Measurements from ENCODE around the gene SLC38A3.
"Not testable (repeated sequence)": the region's sequence is repeated elsewhere in the genome, so short reads cannot be mapped to it uniquely, and the experiment has no call there.

SLC38A3 gene

DNA sequence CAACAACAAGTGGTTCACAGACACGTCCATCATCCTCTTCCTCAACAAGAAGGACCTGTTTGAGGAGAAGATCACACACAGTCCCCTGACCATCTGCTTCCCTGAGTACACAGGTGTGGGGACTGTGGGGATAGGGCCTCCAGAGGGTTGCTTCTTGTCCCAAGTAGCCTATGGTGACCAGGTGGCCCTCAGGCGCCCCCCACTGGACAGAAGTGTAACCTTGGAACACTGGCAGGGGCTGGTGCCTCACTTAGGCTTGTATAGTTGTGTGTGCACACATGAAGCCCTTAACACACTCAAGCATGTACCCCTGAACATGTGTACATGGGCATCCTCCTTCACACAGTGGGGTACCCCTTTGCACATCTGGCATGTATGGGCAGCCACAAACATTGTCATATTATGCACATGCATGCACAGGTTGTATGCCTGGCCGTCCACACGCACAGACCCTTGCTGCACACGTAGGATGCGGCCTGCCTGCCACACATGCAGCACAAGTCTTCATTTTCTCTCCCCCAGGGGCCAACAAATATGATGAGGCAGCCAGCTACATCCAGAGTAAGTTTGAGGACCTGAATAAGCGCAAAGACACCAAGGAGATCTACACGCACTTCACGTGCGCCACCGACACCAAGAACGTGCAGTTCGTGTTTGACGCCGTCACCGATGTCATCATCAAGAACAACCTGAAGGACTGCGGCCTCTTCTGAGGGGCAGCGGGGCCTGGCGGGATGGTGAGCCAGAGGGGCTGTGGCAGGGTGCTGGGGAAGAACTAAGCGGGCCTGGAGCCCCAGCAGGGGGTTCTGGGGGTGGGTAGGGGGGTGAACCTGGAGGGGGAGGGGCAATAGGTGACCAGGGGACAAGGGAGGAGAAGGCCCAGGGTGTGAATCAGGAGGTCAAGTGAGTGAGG is 52.2 kb downstream of the SLC38A3 start:
- peak; percentile 69 for DNase-seq

DNA sequence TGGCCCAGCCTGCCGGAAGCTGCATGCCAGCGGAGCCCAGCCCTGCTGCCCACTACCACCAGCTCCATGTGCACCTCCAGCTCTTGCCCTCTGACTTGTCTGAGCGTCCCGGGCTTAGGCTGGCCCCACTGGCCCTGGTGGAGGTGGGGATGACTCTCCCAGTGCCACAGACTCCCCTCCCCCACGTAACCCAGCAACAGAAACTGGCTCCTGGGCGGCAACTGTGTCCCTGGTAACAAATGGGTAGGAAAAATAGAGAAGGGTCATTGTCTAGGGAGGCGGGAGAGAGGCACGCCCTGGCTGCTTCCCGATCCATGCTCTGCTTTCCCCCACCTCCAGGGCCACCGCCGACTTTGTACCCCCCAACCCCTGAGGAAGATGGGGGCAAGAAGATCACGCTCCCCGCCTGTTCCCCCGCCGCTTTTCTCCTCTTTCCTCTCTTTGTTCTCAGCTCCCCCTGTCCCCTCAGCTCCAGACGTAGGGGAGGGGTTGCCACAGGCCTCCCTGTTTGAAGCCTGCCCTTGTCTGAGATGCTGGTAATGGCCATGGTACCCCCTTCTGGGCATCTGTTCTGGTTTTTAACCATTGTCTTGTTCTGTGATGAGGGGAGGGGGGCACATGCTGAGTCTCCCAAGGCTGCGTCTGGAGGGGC is 53.1 kb downstream of the SLC38A3 start:
- DNase-seq = no peak

DNA sequence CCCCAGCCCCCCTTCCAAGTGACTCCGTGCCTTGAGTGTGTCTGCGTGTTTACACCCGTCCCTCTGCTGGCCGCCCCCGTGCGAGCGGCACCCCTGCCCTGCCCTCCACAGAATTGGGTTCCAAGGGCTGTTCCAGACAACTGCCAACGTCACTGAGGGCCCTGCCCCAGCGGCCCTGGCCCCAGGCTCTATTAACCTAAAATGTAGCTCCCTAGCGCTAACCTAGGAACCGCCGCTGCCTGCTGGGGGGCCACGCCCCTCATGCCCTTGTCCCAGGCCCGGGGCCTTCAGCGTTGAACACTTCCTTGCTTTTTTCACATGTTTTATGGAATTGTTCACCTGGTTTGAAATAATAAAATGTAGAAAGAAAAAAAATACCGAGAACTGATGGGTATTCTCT is 53.9 kb downstream of the SLC38A3 start:
- DNase-seq = no peak

GRCh38 chr3:50259432-50260026 is 54.5 kb downstream of the SLC38A3 start:
- DNase-seq = no peak

DNA sequence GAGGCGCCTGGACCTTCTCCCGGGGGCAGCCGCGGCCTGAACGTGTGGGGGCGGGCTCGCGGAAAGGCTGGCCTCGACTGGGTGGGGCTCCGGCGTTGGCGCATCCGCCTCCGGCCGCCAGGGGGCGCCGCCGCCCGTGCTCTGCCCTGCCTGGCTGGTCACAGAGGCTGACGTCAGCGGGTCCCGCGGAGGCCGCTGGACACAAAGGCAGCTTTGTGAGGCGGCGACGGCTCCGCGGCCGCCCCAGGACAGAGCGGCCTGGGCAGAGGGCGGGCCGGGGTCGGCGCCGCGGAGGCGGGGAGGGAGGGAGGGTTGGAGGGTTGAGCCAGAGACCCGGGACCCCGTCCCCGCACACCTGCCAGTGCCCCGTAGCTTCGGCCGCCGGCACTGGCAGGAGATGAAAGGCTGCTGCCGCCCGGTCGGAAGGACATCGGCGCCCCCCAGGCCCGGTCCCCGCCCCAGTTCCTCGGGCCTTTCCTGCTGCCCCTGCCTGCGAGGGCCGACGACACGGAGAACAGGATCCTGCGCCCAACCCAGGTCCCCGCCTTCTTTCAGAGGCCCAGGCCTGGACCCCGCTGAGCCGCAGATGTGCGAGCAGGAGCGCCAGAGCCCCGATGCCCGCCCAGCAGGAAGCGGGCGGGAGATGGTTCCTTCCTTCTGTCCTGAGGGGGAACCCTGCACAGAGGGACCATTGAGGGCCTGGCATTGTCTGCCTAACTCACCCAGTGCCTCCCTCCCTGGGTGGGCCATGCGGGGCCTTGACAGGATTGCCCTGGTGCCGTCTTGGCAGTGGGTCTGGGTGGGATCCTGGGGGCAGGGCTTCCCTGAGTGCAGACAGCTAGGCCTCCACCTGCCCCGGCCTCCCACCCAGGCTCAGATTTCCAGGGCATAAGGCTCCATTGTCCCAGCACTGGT is 55.2 kb downstream of the SLC38A3 start:
- peak; percentile 80 for DNase-seq

- DNase-seq = no peak
Observed at GRCh38 chr3:50260942-50261441, 55.9 kb downstream of the SLC38A3 start.

- no peak for DNase-seq
Observed at GRCh38 chr3:50261505-50261904, 56.4 kb downstream of the SLC38A3 start.

DNA sequence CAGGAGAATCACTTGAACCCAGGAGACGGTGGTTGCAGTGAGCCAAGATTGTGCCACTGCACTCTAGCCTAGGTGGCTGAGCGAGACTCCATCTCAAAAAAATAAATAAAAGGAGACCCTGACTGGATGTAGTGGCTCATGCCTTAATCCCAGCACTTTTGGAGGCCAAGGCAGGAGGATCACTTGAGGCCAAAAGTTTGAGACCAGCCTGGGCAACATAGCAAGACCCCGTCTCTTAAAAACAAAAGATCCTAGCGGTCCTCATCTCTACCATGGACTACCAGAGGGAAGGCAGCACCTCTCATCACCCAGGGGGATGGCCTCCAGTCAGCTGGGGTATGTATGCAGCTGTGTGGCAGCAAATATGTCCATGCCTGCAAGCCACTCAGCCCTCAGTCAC is 57.1 kb downstream of the SLC38A3 start:
- DNase-seq = not testable (repeated sequence)

DNA sequence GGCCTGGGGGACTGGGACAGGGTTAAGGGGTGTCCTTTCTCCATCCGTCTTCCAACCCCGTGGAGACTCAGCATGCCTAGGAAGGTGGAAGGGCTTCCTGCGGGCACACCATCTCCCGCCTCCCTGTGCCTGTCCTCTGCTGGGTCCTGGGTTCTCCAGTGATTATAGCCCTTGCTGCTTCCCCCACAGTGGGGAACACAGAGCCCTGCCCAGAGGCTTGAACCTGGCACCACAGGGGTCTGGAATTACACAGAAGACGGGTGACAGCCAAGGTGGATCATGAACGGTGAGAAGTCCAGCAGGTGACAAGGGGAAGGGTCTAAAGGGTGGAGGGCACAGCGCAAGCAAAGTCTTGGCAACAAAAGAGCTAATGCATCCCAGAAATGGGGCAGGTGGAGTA is 57.7 kb downstream of the SLC38A3 start:
- DNase-seq = no peak

- DNase-seq = no peak
Observed at GRCh38 chr3:50263478-50264382, 58.7 kb downstream of the SLC38A3 start.

DNA sequence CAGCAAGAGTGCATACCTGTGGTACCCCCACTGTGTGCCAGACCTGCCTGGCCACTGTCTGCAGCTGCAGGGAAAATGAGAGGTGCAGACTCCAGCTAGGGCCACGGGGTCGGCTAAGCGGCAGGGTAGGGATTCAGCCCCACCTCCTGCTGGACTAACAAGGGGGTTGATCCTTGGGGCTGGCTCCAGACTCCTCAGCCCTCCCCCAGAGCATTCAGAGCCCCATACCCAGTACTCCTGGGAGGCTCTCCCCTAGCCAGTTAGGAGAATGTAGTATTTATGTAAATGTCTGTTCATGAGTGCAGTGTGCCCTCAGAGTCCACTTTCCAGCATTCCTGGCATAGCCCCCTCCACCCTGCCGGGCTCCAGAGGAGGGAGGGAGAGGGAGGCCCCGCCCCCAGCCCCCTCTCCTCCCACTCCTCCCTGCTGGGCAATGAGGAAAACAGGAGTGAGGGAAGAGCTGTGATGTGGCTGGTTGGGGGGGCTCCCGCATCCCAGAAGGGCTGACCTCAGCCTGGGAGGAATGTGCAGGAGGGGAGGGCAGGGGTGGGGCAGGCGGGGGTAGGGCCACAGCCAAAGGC is 59.4 kb downstream of the SLC38A3 start:
- DNase-seq = no peak

DNA sequence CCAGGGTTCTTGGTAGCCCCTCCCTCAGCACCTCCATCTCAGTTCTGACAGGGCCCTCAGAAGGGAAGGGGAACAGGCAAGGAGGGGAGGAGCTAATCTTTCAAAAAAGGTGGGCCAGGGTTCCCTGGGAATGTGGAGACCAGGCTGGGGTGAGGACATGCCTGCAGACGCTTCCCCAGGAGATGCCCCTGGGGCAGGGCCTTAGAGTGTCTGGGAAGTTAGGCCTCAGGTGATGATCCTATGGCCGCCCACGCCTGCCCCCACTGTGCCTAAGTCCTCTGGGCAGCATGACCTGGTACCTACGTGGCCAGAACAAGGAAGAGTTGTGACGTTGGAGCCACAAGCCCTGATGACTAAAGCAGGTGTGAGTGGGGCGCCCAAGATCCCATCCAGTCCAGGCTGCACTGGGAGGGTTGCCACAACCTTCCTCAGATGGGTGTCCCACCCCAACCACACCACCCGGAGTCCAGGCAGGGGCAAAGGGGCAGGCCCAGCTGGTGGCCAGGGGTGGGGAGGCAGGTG is 60.0 kb downstream of the SLC38A3 start:
- no peak for DNase-seq

- DNase-seq = no peak
Observed at GRCh38 chr3:50265571-50265970, 60.5 kb downstream of the SLC38A3 start.

- no peak for DNase-seq
Observed at GRCh38 chr3:50266017-50266416, 60.9 kb downstream of the SLC38A3 start.

GRCh38 chr3:50266836-50267235 is 61.8 kb downstream of the SLC38A3 start:
- DNase-seq = no peak

DNA sequence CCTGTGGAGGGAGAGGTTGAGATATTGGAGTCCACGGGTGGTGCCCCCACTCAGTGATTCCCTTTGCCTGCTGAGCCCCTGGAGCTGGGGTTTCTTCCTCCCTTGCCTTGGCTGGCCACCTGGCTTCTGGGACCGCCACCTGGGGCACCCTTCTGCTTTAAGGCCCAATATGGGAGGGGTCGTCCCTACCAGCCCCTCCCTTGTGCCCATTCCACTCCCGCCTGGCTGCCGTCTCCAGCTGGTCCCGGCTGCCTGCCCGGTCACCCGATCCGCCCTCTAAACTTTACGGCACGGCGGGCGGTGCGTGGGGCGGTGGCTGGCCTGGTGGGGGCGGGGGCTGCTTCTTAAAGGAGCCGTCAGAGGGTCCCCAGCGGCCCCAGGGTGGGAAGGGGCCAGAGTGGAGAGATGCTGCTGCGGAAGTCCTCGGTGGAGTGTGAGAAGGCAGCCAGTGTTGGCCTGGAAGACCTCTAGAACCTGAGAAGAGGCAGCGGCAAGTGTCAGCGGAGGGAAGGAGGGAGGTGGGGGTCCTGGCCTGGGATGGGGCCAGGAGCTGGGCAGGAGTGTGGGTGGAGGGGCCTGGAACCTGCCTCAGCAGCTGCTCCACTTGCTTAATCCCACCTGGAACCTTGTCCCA is 62.3 kb downstream of the SLC38A3 start:
- no peak for DNase-seq

- DNase-seq = no peak
Observed at GRCh38 chr3:50268276-50268675, 63.2 kb downstream of the SLC38A3 start.

DNA sequence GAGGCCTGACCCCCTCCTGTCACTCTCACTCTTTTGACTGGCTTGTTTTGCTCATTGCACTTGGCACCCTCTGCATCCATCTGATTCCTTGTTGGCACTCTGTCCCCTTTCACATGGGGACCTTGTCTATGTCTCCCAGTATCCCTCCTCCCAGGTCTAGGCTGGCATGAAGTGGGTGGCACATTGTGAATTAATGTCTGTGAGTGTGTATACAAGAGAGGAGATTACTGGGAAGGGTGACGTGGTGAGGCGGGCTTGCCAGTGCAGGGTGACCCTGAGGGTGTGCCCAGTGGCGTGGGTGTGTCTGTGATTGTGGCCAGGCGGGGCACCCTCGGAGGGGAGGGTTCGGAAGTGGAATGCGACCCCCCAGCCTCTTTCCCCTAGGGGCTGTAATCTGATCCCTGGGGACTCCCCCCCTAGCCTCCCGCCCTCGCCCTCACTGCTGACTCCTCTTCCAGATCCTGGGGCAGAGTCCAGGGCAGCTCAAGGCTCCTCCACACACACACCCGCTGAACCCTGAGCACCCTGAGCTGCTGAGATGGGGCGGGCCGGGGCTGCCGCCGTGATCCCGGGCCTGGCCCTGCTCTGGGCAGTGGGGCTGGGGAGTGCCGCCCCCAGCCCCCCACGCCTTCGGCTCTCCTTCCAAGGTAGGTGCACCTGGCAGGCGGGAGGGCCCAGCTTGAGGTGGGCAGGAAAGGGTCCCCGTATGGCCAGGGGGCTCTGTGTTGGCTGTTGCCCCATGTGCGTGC is 63.8 kb downstream of the SLC38A3 start, which contains the start of gene SEMA3B:
Gene SEMA3B (plus strand): TSS at position 445 of the 749 bp plus-strand sequence. CDS start 94 bp downstream, at position 539.
- no peak for DNase-seq

DNA sequence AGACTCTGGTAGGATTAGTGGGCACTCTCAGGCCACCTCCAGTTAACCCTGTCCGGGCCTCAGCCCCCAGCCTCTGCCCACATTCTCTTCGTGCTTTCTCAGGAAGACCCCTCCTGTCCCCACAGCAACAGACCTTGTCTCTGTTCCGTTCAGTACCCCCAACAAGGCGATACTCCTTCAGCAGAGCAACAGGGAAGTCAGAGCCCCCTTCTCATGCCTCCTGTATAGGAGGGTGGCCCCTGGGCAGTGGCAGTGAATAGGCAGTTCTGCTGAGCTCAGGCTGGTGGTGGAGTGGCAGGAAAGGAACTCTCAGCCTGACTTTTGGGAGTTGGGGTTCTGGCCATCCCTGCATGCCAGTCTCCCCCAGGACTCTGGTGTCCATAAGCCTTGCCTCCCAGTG is 64.4 kb downstream of the SLC38A3 start:
- no peak for DNase-seq

Data from DMS53 (cell line).